Ascending aorta (tissue), 2 donors: ENCODE results near the gene TAC1. TPM values are rescaled to one million over a fixed set of nuclear protein-coding genes. Genes with fewer than 3 reads are reported as not detected.

Experiments used
- DNase-seq, 2 donors: peaks; one replicate each; pipeline ENCODE4 v3.0.0-alpha.2; 2019; ENCODE audit warnings: low spot score in 2 of 2
- H3K27ac ChIP-seq, 2 donors: fragments of 200-600 bp; sonication (generic); one replicate each; pipeline ENCODE4 v1.5.1; 2016 to 2017; ENCODE audit warnings: mild to moderate bottlenecking in 1 of 2
- H3K27me3 ChIP-seq: fragments of 200-600 bp; sonication (generic); one replicate; pipeline ENCODE4 v1.5.1; 2017
- H3K36me3 ChIP-seq, 2 donors: fragments of 200-600 bp; sonication (generic); one replicate each; pipeline ENCODE4 v1.5.1; 2016
- H3K4me1 ChIP-seq, 2 donors: fragments of 200-600 bp; sonication (generic); one replicate each; pipeline ENCODE4 v1.5.1; 2016 to 2017; ENCODE audit warnings: mild to moderate bottlenecking in 1 of 2
- H3K4me3 ChIP-seq, 2 donors: fragments of 200-600 bp; sonication (generic); one replicate each; pipeline ENCODE4 v1.5.1; 2016 to 2017; ENCODE audit warnings: mild to moderate bottlenecking in 1 of 2
- H3K9me3 ChIP-seq, 2 donors: fragments of 200-600 bp; sonication (generic); one replicate each; pipeline ENCODE4 v1.5.1; 2016
- CTCF ChIP-seq, 3 experiments: fragments of 200-600 bp in 2 of 3; fragments of 450-650 bp in 1 of 3; sonication (generic) in 2 of 3; IDR thresholded peaks; one replicate each; pipeline ENCODE4 v1.5.1; 2016 to 2019; ENCODE audit warnings: antibody characterized with exemption in 3 of 3, mild to moderate bottlenecking in 1 of 3, moderate library complexity in 1 of 3
- intact Hi-C: fragments of 100-400 bp; cut with DNase I; formaldehyde crosslinking; loops from one replicate; pipeline ENCODE4 v1.15.1; 2023
- total RNA-seq: library from RNA; depleted of rRNA; stranded (reverse); fragments of >200 nt; gene quantifications from one replicate; pipeline ENCODE4 v1.1.0, GENCODE V29; 2016

The TAC1 gene
- total RNA-seq, 1 donor from 2014 or later = not detected

GRCh38 chr7:97748482-97748881 is 16.6 kb downstream of the TAC1 start:
- no peak for DNase-seq
- no peaks in the 10 kb centered on the region for H3K4me1 ChIP-seq
- no peak overlapping the region for H3K27ac ChIP-seq
- no peaks in the 10 kb centered on the region for H3K9me3 ChIP-seq
- intact Hi-C loops = no loop called here
- no peaks in the 10 kb centered on the region for H3K36me3 ChIP-seq
- no peak overlapping the region for H3K4me3 ChIP-seq
- no peaks in the 10 kb centered on the region for H3K27me3 ChIP-seq
- TF ChIP-seq CTCF (IDR thresholded peaks at IDR 0.05) = no peak

- intact Hi-C loops = no loop called here
- Histone ChIP-seq H3K27me3 (no peaks in the 10 kb centered on the region), H3K36me3 (no peaks in the 10 kb centered on the region), H3K4me1 (no peaks in the 10 kb centered on the region), H3K9me3 (no peaks in the 10 kb centered on the region), H3K27ac (no peak overlapping the region), H3K4me3 (no peak overlapping the region)
- no peak for TF ChIP-seq CTCF (IDR thresholded peaks at IDR 0.05)
- no peak for DNase-seq
These were observed 19.7 kb downstream of the TAC1 start for GRCh38 chr7:97751566-97751965.

- intact Hi-C loops = no loop called here
- no peaks in the 10 kb centered on the region for H3K27me3 ChIP-seq
- TF ChIP-seq CTCF (IDR thresholded peaks at IDR 0.05) = no peak
These were observed 20.3 kb downstream of the TAC1 start for GRCh38 chr7:97752215-97752614.

GRCh38 chr7:97757824-97758223 is 25.9 kb downstream of the TAC1 start:
- Histone ChIP-seq H3K4me1 (no peaks in the 10 kb centered on the region), H3K36me3 (no peaks in the 10 kb centered on the region), H3K4me3 (no peak overlapping the region), H3K27me3 (no peaks in the 10 kb centered on the region), H3K9me3 (no peaks in the 10 kb centered on the region), H3K27ac (no peak overlapping the region)
- DNase-seq = no peak
- intact Hi-C loops = no loop called here
- TF ChIP-seq CTCF (IDR thresholded peaks at IDR 0.05) = no peak

More at GRCh38 chr7:97752215-97752614, 20.3 kb downstream of the TAC1 start:
- H3K36me3 ChIP-seq = no peaks in the 10 kb centered on the region
- H3K9me3 ChIP-seq = no peaks in the 10 kb centered on the region
- no peak for DNase-seq
- H3K27ac ChIP-seq = no peak overlapping the region
- no peak overlapping the region for H3K4me3 ChIP-seq
- no peaks in the 10 kb centered on the region for H3K4me1 ChIP-seq

- intact Hi-C loops = no loop called here
- no peak for DNase-seq
These were observed 39.0 kb downstream of the TAC1 start for GRCh38 chr7:97770850-97771249.

More at GRCh38 chr7:97770850-97771249, 39.0 kb downstream of the TAC1 start:
- Histone ChIP-seq H3K4me1 (no peaks in the 10 kb centered on the region), H3K27ac (no peak overlapping the region), H3K27me3 (no peaks in the 10 kb centered on the region), H3K4me3 (no peak overlapping the region), H3K36me3 (no peaks in the 10 kb centered on the region), H3K9me3 (no peaks in the 10 kb centered on the region)
- TF ChIP-seq CTCF (IDR thresholded peaks at IDR 0.05) = no peak
